Adipocyte (in vitro differentiated cells): ENCODE results near the gene UNC5C.
"Not testable (repeated sequence)": the region's sequence is repeated elsewhere in the genome, so short reads cannot be mapped to it uniquely, and the experiment has no call there.

ENCODE experiments used
- DNase-seq: peaks from one replicate; pipeline ENCODE4 v3.0.0-alpha.2; 2015; ENCODE audit warnings: low read depth
- H3K27me3 ChIP-seq: replicated peaks from 2 replicates; pipeline ENCODE4 v1.7.0; 2013; ENCODE audit warnings: mild to moderate bottlenecking, low read length, moderate library complexity; ENCODE audit not compliant: control insufficient read depth, insufficient read depth
- H3K36me3 ChIP-seq: 2 replicates; pipeline ENCODE4 v1.7.0; 2013; ENCODE audit warnings: low read length, mild to moderate bottlenecking, moderate library complexity; ENCODE audit not compliant: control insufficient read depth, insufficient read depth, severe bottlenecking
- H3K4me1 ChIP-seq: 2 replicates; pipeline ENCODE4 v1.7.0; 2013; ENCODE audit warnings: mild to moderate bottlenecking, low read length, moderate library complexity; ENCODE audit not compliant: control insufficient read depth, insufficient read depth
- H3K4me3 ChIP-seq: 2 replicates; pipeline ENCODE4 v1.7.0; 2013; ENCODE audit warnings: mild to moderate bottlenecking, low read length, moderate library complexity
- H3K9ac ChIP-seq: 2 replicates; pipeline ENCODE4 v1.7.0; 2013; ENCODE audit warnings: mild to moderate bottlenecking, low read length, moderate library complexity
- H3K9me3 ChIP-seq: 2 replicates; pipeline ENCODE4 v1.7.0; 2013; ENCODE audit warnings: mild to moderate bottlenecking, low read length, moderate library complexity; ENCODE audit not compliant: control insufficient read depth

Gene UNC5C

DNA sequence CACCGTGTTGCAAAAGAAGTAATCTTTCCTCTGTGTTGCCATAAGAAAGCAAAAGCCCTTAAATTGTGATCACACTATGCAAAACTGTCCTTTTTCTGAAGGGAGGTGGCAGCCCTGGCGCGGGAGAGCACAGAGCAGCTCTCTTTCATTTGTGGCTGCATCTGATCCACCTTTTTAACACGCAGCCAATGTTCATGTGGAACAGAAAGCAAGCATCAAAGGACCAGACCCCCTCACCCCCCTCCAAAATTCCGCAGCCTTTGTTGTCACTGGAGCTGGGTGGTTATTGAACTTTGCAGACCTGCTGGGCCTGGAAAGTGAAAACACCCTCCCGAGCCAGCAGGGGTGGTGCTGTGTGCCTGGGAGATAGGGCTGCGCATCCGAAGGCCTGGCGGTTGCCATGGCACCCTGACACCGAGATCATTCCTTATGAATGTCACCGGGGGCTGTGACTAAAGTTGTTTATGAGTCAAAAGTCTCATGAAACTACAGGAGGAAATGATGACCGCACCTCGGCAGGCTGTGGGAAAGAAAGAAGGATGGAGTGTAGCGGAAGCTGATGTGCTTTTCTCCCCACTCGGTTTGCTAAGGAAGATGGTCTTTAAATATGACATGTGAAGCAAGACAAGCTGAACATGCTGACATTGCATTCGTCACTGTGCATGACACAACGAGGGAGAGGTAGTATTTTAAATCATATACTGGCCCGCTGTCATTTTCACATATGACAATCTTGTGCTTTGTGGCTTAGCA lies 367.4 kb downstream of the UNC5C start:
- DNase-seq = no peak
- Histone ChIP-seq H3K9me3 (no peaks in the 10 kb centered on the region), H3K4me3 (no peak overlapping the region), H3K9ac (no peak overlapping the region), H3K4me1 (no peaks in the 10 kb centered on the region), H3K36me3 (no peaks in the 10 kb centered on the region), H3K27me3 (no peaks in the 10 kb centered on the region)

DNA sequence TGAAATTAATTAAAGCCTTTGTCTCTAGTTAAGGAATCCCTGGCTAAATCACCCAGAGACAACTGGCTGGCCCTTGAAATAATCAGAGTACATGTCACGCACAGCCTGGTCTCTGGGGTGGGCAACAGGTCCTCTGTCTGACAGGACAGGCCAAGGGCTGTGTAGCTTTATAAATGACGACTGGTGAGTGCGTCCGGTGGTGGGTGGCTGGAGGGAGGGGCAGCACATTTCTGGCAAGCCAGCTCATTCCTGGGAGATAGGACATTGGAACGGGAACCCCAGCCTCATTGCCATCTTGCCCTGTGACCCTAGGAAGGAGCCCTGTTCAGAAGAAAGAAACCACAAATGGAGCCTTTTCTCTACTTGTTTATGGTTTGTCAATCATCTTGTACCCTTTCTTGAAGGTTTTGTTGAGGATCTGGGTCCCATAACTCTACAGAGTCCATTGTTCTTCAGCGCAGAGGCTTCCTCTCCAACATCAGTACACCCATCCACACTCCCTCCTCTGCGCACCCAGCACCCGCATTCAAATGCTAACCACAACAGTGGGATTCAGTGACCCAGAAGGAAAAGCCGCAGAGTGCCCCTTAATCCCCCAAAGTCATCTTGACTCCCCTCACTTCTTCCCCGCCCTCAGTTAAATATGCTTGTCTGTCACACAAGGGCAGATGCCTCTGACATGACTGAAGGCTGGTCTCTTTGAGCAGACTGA lies 368.1 kb downstream of the UNC5C start:
- Histone ChIP-seq H3K4me3 (no peak overlapping the region), H3K4me1 (no peaks in the 10 kb centered on the region), H3K9ac (no peak overlapping the region), H3K9me3 (no peaks in the 10 kb centered on the region), H3K36me3 (no peaks in the 10 kb centered on the region), H3K27me3 (no peaks in the 10 kb centered on the region)
- DNase-seq = no peak

DNA sequence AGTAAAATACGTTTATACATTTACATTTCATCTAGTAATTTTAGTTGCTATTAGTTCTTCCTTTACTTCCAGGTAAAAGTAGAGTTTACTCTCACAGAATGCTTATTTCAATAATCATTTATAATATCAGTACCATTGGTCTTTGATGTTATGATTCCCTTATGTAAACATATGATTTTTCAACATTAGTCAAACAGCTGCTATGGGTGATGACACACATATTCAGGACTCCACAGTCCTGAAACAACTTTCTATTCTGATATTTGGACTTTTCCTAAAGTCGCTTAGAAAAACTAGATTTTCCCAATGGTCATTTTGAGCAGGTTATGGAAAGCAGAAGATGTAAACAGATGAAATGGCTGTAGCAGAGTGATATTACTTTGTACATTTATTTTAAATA lies 369.8 kb downstream of the UNC5C start:
- no peaks in the 10 kb centered on the region for H3K9me3 ChIP-seq
- H3K36me3 ChIP-seq = no peaks in the 10 kb centered on the region
- DNase-seq = no peak
- H3K4me3 ChIP-seq = no peak overlapping the region
- H3K4me1 ChIP-seq = no peaks in the 10 kb centered on the region
- H3K27me3 ChIP-seq = no peaks in the 10 kb centered on the region
- no peak overlapping the region for H3K9ac ChIP-seq

DNA sequence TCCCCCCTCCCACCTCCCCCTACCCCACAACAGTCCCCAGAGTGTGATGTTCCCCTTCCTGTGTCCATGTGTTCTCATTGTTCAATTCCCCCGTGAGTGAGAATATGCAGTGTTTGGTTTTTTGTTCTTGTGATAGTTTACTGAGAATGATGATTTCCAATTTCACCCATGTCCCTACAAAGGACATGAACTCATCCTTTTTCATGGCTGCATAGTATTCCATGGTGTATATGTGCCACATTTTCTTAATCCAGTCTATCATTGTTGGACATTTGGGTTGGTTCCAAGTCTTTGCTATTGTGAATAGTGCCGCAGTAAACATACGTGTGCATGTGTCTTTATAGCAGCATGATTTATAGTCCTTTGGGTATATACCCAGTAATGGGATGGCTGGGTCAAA lies 377.4 kb downstream of the UNC5C start:
- not testable (repeated sequence) for H3K27me3 ChIP-seq, H3K36me3 ChIP-seq, DNase-seq, H3K9ac ChIP-seq, H3K4me1 ChIP-seq, H3K4me3 ChIP-seq, H3K9me3 ChIP-seq

DNA sequence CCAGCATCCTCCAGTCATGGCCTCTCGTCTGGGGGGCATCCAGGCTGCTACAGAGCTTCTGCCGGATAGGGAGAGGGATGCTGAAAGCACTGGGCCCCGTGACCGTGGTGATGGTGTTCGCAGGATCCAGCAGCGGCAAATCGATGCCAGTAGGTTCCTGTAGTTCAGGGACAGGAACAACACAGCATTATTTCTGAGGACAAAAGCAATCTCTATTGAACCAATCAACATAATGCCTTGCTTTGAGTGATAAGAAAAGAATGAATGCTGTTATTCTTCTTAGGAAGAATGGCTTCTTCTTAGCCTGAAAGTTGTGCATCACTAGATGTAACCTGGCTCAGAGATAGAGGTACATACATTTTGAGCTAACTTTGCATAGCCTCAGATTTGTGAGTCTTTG lies 378.6 kb downstream of the UNC5C start:
- no peaks in the 10 kb centered on the region for H3K27me3 ChIP-seq

DNA sequence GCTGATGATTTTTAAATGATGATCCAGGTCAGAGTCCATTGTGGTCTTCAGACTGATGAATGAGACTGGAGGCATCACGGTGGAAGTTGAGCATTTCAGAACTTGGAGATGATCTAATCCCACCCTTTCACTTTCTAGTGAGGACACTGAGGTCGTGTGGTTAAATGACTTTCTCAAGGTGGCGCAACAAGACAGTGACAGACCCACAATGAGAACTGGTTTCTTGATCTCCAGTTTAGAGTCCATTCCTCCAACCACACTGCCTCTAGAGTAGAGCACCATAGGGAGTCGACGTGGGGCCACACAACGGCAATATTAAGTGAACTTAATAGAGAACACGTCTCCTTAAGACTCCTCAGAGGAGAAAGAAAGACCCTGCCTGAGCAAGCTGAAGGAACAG lies 381.0 kb downstream of the UNC5C start:
- no peak overlapping the region for H3K9ac ChIP-seq
- no peaks in the 10 kb centered on the region for H3K27me3 ChIP-seq
- DNase-seq = no peak
- no peaks in the 10 kb centered on the region for H3K36me3 ChIP-seq
- H3K9me3 ChIP-seq = no peaks in the 10 kb centered on the region
- H3K4me1 ChIP-seq = no peaks in the 10 kb centered on the region
- H3K4me3 ChIP-seq = no peak overlapping the region

More for the DNA sequence above, 378.6 kb downstream of the UNC5C start:
- no peaks in the 10 kb centered on the region for H3K9me3 ChIP-seq
- no peak for DNase-seq
- no peaks in the 10 kb centered on the region for H3K36me3 ChIP-seq
- H3K9ac ChIP-seq = no peak overlapping the region
- H3K4me3 ChIP-seq = no peak overlapping the region
- H3K4me1 ChIP-seq = no peaks in the 10 kb centered on the region

DNA sequence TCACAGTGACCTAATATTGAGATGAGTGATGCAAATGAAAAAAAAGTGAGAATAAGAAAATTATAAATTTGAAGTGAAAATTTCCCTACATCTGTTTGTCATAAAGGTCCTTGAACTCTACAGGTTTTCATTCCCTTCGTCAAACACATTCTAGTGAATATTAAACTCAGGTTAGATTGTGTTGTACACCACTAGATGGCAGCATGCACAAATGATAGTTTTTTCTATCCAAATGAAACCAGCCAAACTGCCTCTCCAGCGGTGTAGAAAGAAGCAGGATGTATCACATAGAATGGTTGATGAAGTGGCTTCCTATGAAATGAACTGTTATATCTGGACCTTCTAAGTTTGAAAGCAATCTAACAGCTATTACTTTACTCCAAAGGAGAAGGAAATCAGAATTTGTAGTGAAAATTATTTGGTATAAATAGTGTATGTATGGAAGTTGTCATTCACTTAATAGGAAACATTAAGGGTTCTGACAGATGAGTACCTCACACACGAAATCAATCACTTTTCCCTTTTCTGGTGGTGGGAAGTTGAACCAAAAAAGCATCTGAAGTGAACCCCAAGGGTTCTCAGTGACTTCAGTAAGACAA lies 382.7 kb downstream of the UNC5C start:
- no peaks in the 10 kb centered on the region for H3K36me3 ChIP-seq
- no peaks in the 10 kb centered on the region for H3K4me1 ChIP-seq
- H3K27me3 ChIP-seq = no peaks in the 10 kb centered on the region
- no peak overlapping the region for H3K4me3 ChIP-seq
- peak; percentile 91 for DNase-seq
- no peaks in the 10 kb centered on the region for H3K9me3 ChIP-seq
- H3K9ac ChIP-seq = no peak overlapping the region

DNA sequence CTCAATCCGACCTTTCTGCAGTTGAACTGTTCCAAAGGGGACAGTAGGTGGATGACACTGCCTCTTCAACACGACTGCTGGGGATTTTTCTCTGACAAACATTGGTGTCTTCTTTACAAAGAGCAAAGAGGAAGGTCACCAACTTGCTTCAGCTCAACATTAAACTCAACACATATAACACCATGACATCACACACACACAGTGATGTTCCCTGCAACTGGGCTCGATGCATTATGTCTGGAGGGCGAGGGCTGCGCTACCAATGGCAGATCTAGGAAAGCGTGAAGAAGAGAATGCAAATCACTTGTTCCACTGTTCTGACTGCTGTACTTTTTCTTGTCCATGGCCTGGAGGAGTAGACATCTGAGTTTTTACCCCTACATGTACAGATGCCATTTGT lies 385.9 kb downstream of the UNC5C start:
- no peak for DNase-seq
- H3K27me3 ChIP-seq = no peaks in the 10 kb centered on the region
- H3K9ac ChIP-seq = no peak overlapping the region
- peaks cover 2% of the 10 kb centered on the region for H3K4me1 ChIP-seq
- H3K36me3 ChIP-seq = no peaks in the 10 kb centered on the region
- H3K9me3 ChIP-seq = no peaks in the 10 kb centered on the region
- no peak overlapping the region for H3K4me3 ChIP-seq

DNA sequence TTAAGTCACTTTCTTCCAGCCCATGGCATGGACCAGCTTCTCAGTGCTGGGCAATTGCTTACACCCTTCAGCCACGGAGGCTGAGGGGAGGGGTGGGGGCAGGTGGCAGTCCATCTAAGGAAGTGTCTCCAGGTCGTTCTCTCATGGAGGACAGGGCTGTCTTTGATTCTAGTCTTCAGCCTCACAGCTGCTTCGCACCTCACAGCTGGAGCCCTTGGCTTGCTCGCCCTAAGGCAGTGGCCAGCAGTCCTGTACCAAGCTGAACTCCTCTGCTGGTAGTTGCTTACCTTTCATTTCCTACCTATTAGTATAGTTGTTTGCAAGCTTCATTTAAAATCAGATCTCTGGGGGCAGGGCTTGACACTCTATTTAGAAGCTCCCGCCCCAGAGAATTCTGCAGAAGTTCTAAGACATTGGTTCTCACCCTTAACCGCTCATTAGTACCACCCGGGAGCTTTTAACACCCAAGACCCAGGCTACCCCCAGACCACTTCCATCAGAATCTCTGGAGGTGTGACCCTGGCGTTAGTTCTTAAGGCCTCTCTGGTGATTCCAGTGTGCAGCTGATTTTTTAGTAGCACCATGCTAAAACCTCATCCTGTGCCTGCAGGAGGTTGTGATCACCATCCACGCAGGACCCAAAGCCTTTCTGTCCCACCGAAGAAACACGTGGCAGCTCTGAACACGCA lies 386.8 kb downstream of the UNC5C start:
- DNase-seq = no peak

DNA sequence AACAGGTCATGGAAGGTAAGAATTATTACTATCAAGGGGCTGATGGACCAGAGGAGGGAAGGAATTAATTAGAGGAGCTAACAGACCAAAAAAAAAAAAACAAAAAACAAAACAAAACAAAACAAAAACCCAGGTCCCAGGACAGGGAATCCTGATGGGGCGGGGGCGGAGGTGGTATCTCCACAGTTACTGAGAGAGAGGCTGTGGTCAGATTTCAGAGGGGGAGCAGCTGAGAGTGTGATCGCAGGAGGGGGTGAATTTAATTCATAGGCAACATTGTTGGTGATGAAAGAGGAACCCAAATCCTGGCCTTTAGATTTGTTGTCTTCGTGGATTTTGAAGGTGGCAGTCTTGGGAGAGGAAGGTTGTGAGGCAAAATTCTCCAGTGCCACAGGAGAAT lies 389.4 kb downstream of the UNC5C start:
- Histone ChIP-seq H3K4me3 (no peak overlapping the region), H3K9me3 (no peaks in the 10 kb centered on the region), H3K4me1 (peaks cover 21% of the 10 kb centered on the region), H3K9ac (no peak overlapping the region), H3K36me3 (no peaks in the 10 kb centered on the region), H3K27me3 (no peaks in the 10 kb centered on the region)
- DNase-seq = no peak

More for the DNA sequence above, 386.8 kb downstream of the UNC5C start:
- peaks cover 10% of the 10 kb centered on the region for H3K4me1 ChIP-seq
- no peak overlapping the region for H3K9ac ChIP-seq
- no peaks in the 10 kb centered on the region for H3K27me3 ChIP-seq
- no peak overlapping the region for H3K4me3 ChIP-seq
- H3K36me3 ChIP-seq = no peaks in the 10 kb centered on the region
- H3K9me3 ChIP-seq = no peaks in the 10 kb centered on the region

DNA sequence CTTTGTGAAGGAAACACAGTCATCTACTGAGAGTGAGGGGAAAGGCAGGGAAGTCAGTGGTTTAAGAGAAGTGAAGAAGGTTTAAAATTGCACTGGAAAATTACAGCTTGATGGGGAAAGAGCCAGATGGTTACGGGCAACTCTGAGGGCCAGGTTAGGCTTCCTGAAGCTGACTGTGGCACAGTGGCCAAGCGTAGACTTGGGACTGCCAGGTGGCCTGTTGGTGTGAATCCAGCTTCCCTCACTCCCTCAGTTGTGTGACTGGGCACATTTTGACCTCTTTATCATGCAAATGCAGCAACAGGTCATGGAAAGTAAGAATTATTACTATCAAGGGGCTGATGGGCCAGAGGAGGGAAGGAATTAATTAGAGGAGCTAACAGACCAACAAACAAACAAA lies 390.1 kb downstream of the UNC5C start:
- Histone ChIP-seq H3K9ac (no peak overlapping the region), H3K4me1 (peaks cover 21% of the 10 kb centered on the region), H3K36me3 (no peaks in the 10 kb centered on the region), H3K9me3 (no peaks in the 10 kb centered on the region), H3K27me3 (no peaks in the 10 kb centered on the region), H3K4me3 (no peak overlapping the region)
- DNase-seq = no peak
